Measurements from ENCODE around the gene PTPRG.

The PTPRG gene

GRCh38 chr3:62159709-62160092, 598.3 kb downstream of the PTPRG start:
- Mint-ChIP-seq H3K36me3 (ENCODE audit: low read depth) (peaks cover 55% of the 10 kb centered on the region), H3K4me3 (no peak overlapping the region), H3K4me1 (peaks cover 9% of the 10 kb centered on the region), H3K27ac (peak overlapping the region; percentile 58), H3K9me3 (no peaks in the 10 kb centered on the region), H3K27me3 (ENCODE audit: low read depth, poor library complexity) (no peaks in the 10 kb centered on the region)
- DNase-seq = no peak
- no peak for TF ChIP-seq CTCF (IDR thresholded peaks at IDR 0.05)

GRCh38 chr3:62161371-62161770, 600.0 kb downstream of the PTPRG start:
- TF ChIP-seq CTCF (IDR thresholded peaks at IDR 0.05) = no peak
- Mint-ChIP-seq H3K27me3 (ENCODE audit: low read depth, poor library complexity) (no peaks in the 10 kb centered on the region), H3K36me3 (ENCODE audit: low read depth) (peaks cover 50% of the 10 kb centered on the region), H3K4me3 (no peak overlapping the region), H3K27ac (no peak overlapping the region), H3K9me3 (no peaks in the 10 kb centered on the region), H3K4me1 (peaks cover 9% of the 10 kb centered on the region)
- DNase-seq = no peak

- no peak for TF ChIP-seq CTCF (IDR thresholded peaks at IDR 0.05)
- Mint-ChIP-seq H3K4me3 (no peak overlapping the region), H3K9me3 (no peaks in the 10 kb centered on the region), H3K27me3 (ENCODE audit: low read depth, poor library complexity) (no peaks in the 10 kb centered on the region), H3K4me1 (peaks cover 10% of the 10 kb centered on the region), H3K27ac (no peak overlapping the region), H3K36me3 (ENCODE audit: low read depth) (peaks cover 42% of the 10 kb centered on the region)
- no peak for DNase-seq
Observed at GRCh38 chr3:62164196-62164595, 602.8 kb downstream of the PTPRG start.

GRCh38 chr3:62164746-62165145, 603.4 kb downstream of the PTPRG start:
- H3K9me3 Mint-ChIP-seq = no peaks in the 10 kb centered on the region
- peaks cover 12% of the 10 kb centered on the region for H3K4me1 Mint-ChIP-seq
- H3K27ac Mint-ChIP-seq = peak overlapping the region; percentile 2
- no peaks in the 10 kb centered on the region for H3K27me3 Mint-ChIP-seq (ENCODE audit: low read depth, poor library complexity)
- H3K36me3 Mint-ChIP-seq (ENCODE audit: low read depth) = peaks cover 42% of the 10 kb centered on the region
- TF ChIP-seq CTCF (IDR thresholded peaks at IDR 0.05) = no peak
- H3K4me3 Mint-ChIP-seq = no peak overlapping the region
- no peak for DNase-seq

- Mint-ChIP-seq H3K27ac (no peak overlapping the region), H3K4me3 (no peak overlapping the region), H3K4me1 (peaks cover 9% of the 10 kb centered on the region), H3K36me3 (ENCODE audit: low read depth) (peaks cover 54% of the 10 kb centered on the region), H3K9me3 (peaks cover 17% of the 10 kb centered on the region), H3K27me3 (ENCODE audit: low read depth, poor library complexity) (no peaks in the 10 kb centered on the region)
- no peak for DNase-seq
- no peak for TF ChIP-seq CTCF (IDR thresholded peaks at IDR 0.05)
Observed at GRCh38 chr3:62167566-62168262, 606.3 kb downstream of the PTPRG start.

GRCh38 chr3:62168356-62168755, 607.0 kb downstream of the PTPRG start:
- H3K9me3 Mint-ChIP-seq = peaks cover 17% of the 10 kb centered on the region
- peaks cover 9% of the 10 kb centered on the region for H3K4me1 Mint-ChIP-seq
- TF ChIP-seq CTCF (IDR thresholded peaks at IDR 0.05) = no peak
- H3K27ac Mint-ChIP-seq = peak overlapping the region; percentile 71
- no peak overlapping the region for H3K4me3 Mint-ChIP-seq
- no peaks in the 10 kb centered on the region for H3K27me3 Mint-ChIP-seq (ENCODE audit: low read depth, poor library complexity)
- no peak for DNase-seq
- H3K36me3 Mint-ChIP-seq (ENCODE audit: low read depth) = peaks cover 57% of the 10 kb centered on the region

Measured in nephron progenitor cell (in vitro differentiated cells).